Neutrophil (primary cell): Measurements from ENCODE around the gene IFNL1.

ENCODE experiments used
- H3K27ac ChIP-seq: fragments of 200-600 bp; sonication (generic); 2 replicates; pipeline ENCODE4 v1.5.1; 2016; ENCODE audit warnings: mild to moderate bottlenecking, moderate library complexity
- H3K27me3 ChIP-seq: fragments of 200-600 bp; sonication (generic); 2 replicates; pipeline ENCODE4 v1.6.0; 2016; ENCODE audit warnings: mild to moderate bottlenecking
- H3K36me3 ChIP-seq: fragments of 200-600 bp; sonication (generic); 2 replicates; pipeline ENCODE4 v1.5.1; 2017
- H3K4me1 ChIP-seq, 2 experiments: fragments of 200-600 bp in 1 of 2; sonication (generic) in 1 of 2; 1 replicate in 1 of 2; 2 replicates in 1 of 2; pipeline versions ENCODE4 v1.5.1 to v1.6.1; 2013 to 2016; ENCODE audit warnings: low read depth in 1 of 2, low read length in 1 of 2, mild to moderate bottlenecking in 1 of 2, moderate library complexity in 1 of 2; ENCODE audit not compliant: control insufficient read depth in 1 of 2, insufficient read depth in 1 of 2
- H3K4me3 ChIP-seq, 2 experiments: fragments of 200-600 bp in 1 of 2; sonication (generic) in 1 of 2; 1 replicate in 1 of 2; 2 replicates in 1 of 2; pipeline ENCODE4 v1.5.1; 2013 to 2016; ENCODE audit warnings: low read depth in 1 of 2, low read length in 1 of 2, mild to moderate bottlenecking in 1 of 2, moderate library complexity in 1 of 2
- H3K9me3 ChIP-seq: fragments of 200-600 bp; sonication (generic); 2 replicates; pipeline ENCODE4 v1.5.1; 2016
- CTCF ChIP-seq: fragments of 200-600 bp; sonication (generic); IDR thresholded peaks from 2 replicates; pipeline ENCODE4 v1.5.1; 2016; ENCODE audit warnings: antibody characterized with exemption

The IFNL1 gene

GRCh38 chr19:39296055-39296645 lies at the start of gene IFNL1:
Gene IFNL1 (plus strand): TSS chr19:39296407. CDS start chr19:39296422, 15 bp downstream.
- TF ChIP-seq CTCF = no peak
- no peak within 1 kb of the TSS for H3K4me3 ChIP-seq
- H3K9me3 ChIP-seq = no peaks in the 10 kb centered on the region
- no peak within 1 kb of the TSS for H3K27ac ChIP-seq
- no peaks in the 10 kb centered on the region for H3K4me1 ChIP-seq
- peaks cover 9% of the 10 kb centered on the region for H3K27me3 ChIP-seq
- no peaks in the 10 kb centered on the region for H3K36me3 ChIP-seq

- Histone ChIP-seq H3K27ac (no peak overlapping the region), H3K36me3 (no peaks in the 10 kb centered on the region), H3K4me3 (no peak overlapping the region), H3K4me1 (no peaks in the 10 kb centered on the region), H3K9me3 (no peaks in the 10 kb centered on the region), H3K27me3 (peaks cover 66% of the 10 kb centered on the region)
- no peak for TF ChIP-seq CTCF
Observed at GRCh38 chr19:39246951-39247669, 49.1 kb upstream of the IFNL1 start.

- H3K9me3 ChIP-seq = no peaks in the 10 kb centered on the region
- H3K4me1 ChIP-seq = no peaks in the 10 kb centered on the region
- TF ChIP-seq CTCF = no peak
- no peaks in the 10 kb centered on the region for H3K36me3 ChIP-seq
- no peak overlapping the region for H3K4me3 ChIP-seq
- H3K27me3 ChIP-seq = peaks cover 75% of the 10 kb centered on the region
- H3K27ac ChIP-seq = no peak overlapping the region
Observed at GRCh38 chr19:39247701-39248664, 48.2 kb upstream of the IFNL1 start.

- H3K4me1 ChIP-seq = no peaks in the 10 kb centered on the region
- no peak within 1 kb of the TSS for H3K4me3 ChIP-seq
- peaks cover 80% of the 10 kb centered on the region for H3K27me3 ChIP-seq
- H3K9me3 ChIP-seq = no peaks in the 10 kb centered on the region
- no peak within 1 kb of the TSS for H3K27ac ChIP-seq
- no peaks in the 10 kb centered on the region for H3K36me3 ChIP-seq
- TF ChIP-seq CTCF = no peak
Observed at GRCh38 chr19:39248806-39249205, 47.4 kb upstream of the IFNL1 start, which contains the start of gene IFNL4. Gene IFNL4 (minus strand): TSS chr19:39248856.

GRCh38 chr19:39251081-39251480 lies 45.1 kb upstream of the IFNL1 start:
- H3K4me3 ChIP-seq = no peak overlapping the region
- H3K27me3 ChIP-seq = peaks cover 74% of the 10 kb centered on the region
- no peak overlapping the region for H3K27ac ChIP-seq
- H3K36me3 ChIP-seq = no peaks in the 10 kb centered on the region
- H3K4me1 ChIP-seq = no peaks in the 10 kb centered on the region
- no peak for TF ChIP-seq CTCF
- no peaks in the 10 kb centered on the region for H3K9me3 ChIP-seq
